Activated T-helper 9 cell treated with anti-CD3 and anti-CD28 coated beads, Interleukin-2, amount 50 U/mL, for 16 hours (primary cell): ENCODE results near the gene IL21R.
"Not testable (repeated sequence)": the region's sequence is repeated elsewhere in the genome, so short reads cannot be mapped to it uniquely, and the experiment has no call there.

Source experiments
- DNase-seq: peaks from one replicate; pipeline ENCODE4 v3.0.0-alpha.2; 2020; ENCODE audit warnings: low read depth

IL21R gene

DNA sequence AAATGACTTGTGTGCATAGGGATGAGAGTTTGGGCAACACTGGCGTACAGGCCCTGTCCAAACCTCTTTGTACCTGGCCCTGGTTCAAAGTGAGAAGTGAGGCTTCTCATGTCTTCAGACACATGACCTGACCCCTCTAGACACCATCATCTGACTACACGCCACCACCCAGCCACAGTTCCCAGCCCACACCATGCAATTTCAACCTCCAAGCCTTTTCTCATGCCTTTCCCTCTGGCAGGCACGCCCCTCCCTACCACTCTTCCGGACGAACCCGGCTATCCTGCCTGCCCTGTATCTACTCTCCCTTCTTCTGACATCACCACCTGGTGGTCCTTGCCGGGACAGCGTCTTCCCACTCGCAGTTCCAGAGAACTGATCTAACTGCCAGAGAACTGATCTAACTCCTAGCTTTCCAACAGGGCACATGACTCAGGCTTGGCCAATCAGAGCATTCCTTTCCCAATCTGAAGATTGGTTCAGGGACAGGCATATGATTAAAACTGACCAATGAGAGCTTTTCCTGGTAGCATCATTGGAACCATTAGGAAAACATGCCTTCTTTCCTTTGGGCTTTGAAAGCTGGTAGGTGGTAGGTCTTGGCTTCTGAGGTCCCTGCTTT, 27.1 kb upstream of the IL21R start:
- DNase-seq: no peak

DNA sequence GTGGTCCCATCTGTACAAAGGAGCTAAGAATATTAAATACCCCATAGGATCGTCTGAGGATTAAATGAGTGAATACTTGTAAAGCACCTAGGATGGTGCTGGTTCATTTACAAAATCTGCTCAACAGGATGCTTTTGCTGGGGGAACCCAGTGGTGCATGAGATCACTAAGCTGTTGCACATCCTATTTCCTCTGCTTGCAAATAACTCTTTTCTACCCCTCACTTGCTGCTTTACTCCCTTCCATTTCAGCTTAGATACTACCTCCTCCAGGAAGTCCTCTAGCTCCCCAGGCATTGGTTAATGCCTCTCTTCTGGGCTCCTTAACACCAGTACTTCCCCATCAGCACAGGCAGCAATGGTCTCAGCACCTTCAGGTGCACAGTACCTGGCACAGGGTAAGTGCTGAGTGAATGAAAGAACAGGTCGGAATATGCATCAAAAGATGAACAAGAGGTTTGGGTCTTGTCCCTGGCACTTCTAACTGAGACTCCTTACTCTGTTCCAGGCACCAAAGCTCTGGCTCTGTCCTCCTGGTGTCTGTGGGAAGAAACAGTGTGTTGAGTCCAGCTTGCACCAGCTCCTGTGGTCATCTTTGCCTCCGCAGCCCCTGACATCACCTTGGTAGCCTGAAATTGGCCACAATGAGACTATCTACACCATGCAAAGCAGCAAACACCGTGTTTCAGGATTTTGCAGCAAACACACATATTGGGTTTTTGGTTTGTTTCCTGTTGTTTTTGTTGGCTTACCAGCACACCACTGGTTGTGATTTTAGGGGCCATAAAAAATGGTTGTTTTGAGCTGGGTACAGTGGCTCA, 24.1 kb upstream of the IL21R start:
- no peak for DNase-seq

DNA sequence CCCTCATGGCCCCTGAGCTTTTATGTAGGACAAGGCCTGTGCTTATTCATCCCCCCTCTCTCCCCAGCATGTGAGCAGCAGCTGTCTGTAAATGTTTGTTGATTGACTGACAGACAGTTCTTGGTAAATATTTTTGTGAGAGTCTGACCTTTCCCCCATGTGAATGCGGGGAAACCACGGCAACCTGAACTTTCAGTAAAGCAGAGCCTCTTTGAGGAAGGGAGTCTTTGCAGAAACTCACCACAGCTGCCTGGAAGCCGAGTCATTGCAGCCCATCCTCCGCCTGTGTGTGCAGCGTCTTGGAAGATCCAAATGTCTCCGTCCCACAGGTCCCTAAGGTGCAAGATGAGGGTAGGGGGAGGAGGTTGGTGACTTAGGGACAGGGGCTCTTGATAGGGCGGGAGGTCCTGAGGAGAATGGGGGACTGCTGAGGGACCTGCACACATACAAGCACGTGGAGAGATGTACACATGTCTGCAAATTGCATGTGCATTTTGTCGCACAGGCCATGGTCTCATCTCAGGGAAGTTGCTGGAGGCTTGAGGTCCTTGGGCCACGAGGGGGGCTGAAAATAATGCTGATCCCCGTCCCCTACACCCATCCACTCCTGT, 23.0 kb upstream of the IL21R start:
- DNase-seq: no peak

DNA sequence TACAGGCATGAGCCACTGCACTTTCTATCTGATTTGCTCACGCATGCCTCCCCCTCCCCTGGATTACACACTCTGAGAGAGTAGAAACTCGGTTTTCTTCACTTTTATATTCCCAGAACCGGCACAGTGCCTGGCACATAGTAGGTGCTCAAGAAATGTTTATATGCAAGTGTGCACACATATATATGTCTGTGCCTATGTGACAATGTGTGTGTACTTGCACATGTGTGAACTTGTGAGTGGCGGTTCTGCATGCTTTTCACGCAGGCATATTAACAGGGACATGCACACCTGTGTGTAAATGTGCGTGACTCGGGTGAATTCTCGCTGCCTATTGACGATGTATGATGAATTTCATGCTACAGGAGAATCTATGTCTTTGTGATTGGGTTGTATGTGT, 22.1 kb upstream of the IL21R start:
- DNase-seq: no peak

DNA sequence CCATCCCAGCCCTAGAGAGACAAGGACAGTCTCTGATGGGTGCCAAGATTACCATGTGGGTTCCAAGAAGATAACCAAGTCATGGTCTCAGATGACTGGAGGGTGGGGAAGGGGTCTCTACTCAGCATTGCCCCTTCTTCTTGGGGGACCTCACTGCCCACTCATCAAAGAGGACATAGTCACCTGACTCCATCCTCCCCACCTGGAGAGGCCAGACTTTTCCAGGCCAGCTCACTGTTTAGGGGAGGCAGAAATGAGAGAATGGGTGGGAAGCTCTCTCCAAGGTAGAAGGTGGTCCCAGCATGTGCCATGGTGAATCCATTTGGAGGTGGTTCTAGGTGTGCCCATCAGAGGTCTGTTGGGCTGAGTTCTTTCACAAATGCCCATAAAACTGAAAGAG, 20.7 kb upstream of the IL21R start:
- DNase-seq: no peak

DNA sequence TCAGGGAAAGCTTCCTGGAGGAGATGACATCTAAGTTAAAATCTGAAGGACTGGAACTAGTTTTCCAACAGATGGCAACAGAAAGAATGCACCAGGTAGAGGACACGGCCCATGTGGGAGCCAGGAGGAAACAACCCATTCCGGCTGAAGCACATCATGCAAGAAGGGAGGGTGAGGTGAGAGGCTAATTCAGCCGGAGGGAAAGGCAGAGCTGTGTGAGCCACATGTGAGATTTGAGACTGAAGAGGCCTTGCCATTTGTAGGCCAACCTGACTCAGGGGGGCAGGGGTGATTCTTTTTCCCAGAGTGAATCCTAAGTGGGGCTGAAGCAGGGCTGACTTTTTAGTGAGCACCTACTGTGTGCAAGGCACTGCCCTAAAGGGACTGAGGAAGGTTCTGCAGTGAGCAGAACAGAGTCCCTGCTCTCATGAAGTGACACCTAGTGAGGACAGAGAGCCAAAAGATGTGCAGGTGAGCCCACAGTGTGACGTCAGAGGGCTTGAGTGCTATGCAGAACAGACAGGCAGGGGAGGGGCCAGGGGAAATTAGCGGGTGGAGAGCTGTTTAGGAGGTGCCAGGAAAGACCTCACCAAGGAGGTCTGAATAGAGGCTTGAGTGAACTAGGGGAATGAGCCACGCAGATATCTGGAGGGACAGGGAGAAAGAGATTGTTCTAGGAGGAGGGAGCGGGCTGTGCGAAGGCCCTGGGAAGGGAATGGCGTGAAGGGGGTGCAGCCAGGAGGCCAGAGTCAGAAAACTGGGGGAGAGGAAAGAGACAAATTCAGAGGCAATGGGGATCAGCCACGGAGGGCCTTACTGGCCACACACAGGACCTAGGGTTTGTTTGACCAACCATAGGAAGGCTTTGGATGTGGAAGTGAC, 19.8 kb upstream of the IL21R start:
- DNase-seq: no peak

DNA sequence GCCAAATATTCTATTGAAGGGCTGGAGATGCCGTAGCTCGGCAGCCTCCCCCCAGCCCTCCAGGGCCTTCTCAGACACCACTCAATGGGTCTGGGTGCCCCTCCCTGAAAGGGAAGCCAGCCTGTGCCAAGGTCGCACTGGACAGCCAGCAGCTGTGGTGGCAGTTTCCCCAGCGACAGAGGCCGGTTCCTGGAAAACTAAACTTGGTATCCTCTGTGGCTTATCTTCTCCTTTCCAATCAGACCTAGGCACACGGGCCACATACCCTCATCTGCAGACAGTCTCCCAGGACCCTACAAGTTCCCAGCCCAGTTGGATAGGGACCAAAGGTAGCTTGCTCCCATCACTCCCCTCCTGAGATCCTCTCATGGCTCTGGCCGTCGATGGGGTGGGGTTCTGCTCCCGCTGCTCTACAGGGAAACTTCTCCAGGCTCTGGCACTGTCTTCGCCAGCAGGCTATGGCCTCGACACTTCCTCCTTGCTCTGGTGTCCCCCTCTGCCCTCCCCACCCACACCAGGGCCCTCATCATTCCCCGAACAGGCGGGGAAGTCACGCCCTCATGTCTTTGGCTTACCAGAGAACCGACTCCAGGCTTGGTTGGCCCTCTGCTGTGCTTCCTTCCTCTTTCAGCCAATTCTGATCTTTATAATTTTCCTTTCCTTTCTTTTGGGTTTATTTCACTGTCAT, 18.3 kb upstream of the IL21R start:
- no peak for DNase-seq

DNA sequence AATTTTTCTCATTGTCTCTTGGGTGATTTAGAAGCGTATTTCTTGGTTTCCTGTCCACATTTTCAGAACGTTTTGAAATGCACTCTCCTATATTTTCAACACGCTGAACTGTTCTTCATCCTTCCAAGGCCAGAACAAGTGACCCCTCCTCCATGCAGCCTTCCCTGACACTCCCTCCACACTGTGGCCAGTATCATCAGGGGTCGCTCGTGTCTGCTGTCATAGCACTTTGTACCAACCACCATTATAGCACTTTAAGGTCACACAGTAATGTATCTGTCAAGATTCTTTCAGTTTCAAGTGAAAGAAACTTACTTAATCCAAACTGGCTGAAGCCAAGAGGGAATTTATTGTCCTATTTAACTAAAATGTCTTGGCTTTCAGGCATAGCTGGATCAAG, 17.5 kb upstream of the IL21R start:
- DNase-seq: no peak

DNA sequence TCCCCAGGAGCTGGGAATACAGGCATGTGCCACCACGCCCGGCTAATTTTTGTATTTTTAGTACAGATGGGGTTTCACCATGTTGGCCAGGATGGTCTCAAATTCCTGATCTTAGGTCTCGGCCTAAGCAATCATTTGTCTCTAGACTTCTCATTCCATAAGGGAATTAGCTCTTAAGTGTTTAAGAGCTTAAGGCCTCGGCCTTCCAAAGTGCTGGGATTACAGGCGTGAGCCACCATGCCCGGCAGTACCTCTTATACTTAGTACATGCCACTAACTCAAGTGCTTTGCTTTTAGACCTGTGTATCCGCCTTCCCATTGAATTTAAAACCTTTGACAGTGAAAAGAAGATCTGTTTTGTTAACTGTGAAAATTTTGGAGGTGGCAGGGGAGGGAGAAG, 16.6 kb upstream of the IL21R start:
- no peak for DNase-seq

DNA sequence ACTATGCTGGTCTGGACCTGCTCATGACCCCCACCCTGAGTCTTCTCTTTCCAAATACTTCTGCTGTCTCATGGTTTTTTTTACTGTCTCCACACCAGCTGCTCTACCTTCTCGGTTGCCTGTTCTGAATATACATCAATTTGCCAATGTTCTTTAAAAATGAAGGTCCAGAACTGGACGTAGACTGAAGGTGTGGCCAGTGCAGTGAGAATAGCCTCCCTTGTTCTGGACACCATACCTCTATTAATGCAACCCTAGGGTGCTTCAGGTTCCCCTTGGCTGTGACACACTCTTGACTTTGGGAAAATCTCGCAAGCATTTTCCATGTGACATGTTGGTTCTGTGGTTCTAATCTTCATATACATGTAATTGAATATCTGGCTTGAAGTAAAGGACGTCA, 15.3 kb upstream of the IL21R start:
- no peak for DNase-seq

DNA sequence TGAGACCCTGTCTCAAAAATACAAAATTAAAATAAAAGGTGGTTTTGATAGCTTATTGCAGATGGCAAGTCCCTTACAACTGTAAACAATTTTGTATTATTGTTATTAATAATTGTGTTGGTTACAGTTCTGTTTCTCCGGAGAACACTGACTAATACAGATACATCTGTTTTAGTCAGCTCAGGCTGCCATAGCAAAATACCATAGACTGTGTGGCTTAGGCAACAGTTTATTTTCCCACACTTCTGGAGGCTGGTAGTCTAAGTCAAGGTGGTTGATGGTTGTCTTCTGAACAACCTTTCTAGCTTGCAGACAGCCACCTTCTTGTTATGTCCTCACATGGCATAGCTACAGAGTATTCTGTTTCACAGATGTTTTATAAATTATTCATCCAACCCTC, 14.2 kb upstream of the IL21R start:
- no peak for DNase-seq

DNA sequence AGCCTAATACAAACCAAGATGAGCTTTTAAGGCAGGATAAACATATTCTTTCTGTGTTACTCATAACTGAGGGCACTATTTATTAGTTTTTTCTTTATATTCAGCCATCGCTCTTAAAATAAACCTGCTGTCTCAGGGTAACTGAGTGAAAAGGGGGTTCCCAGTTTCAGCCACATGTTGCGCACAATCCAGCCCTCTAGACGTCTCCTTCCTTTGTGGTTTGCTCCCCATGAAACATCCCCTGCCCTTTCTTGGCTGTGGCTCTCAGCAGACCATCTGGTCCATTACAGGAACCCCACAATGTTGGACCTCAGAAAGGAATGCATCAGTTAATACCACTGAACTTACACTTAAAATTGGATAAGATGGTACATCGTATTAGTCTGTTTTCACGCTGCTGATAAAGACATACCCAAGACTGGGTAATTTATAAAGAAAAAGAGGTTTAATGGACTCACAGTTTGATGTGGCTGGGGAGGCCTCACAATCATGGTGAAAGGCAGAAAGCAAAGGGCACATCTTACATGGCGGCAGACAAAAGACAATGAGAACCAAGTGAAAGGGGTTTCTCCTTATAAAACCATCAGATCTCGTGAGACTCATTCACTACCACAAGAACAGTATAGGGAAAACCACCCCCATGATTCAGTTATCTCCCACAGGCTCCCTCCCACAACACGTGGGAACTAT, 12.6 kb upstream of the IL21R start:
- DNase-seq: no peak

DNA sequence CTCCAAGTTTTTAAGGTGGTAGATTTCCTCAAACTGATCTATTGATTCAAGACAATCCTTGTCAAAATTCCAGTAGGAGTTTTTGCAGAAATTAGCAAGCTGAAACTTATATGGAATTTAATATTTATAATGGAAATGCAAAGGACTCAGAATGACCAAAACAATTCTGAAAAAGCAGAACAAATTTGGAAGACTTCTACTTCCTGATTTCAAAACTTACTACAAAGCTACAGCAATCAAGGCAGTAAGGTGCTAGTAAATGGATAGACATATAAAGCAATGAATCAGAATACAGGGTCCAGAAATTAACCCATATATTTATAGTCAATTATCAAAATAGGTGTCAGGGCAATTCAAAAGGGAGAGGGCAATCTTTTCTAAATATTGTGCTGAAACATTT, 11.8 kb upstream of the IL21R start:
- DNase-seq: no peak

DNA sequence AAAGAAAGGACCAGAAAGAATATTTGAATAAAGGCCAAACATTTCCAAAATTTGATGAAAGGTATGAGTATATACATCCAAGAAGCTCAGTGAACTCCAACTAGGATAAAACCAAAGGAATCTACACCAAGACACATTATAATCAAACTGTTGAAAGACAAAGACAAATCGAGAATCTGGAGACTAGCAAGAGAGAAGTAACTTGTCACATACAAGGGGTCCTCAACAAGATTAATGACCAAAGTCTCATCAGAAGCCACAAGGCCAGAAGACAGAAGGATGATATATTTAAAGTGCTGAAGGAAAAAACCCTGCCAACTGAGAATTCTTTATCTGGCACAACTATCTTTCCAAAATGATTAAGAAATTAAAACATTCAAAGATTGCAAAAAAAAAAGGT, 9.3 kb upstream of the IL21R start:
- no peak for DNase-seq

DNA sequence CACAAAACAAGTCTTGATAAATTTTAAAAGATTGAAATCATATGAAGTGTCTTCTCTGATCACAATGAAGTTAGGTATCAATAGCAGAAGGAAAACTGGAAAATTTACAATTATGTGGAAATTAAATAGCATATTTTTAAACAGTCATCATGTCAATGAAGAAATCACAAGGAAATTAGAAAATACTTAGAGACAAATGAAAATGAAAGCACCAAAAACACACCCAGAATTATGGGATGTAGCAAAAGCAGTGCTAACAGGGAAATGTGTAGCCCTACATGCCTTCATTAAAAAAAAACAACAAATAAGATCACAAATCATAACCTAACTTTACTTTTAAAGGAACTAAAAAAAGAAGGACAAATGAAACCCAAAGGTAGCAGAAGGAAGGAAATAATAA, 7.5 kb upstream of the IL21R start:
- no peak for DNase-seq

DNA sequence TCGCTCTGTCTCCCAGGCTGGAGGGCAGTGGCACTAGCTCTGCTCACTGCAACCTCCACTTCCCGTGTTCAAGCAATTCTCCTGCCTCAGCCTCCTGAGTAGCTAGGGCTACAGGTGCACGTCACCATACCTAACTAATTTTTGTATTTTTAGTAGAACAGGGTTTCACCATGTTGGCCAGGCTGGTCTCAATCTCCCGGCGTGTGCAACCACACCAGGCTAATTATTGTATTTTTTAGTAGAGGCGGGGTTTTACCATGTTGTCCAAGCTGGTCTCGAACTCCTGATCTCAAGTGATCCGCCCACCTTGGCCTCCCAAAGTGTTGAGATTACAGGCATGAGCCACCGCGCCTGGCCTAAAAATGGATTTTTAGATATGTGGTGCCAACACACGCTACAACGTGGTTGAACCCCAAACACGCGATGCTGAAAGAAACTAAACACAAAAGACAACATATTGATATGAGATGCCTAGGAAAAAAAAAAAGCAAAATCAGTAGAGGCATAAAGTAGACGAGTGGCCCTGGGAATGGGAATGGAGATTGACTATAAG, 3.6 kb upstream of the IL21R start:
- not testable (repeated sequence) for DNase-seq

DNA sequence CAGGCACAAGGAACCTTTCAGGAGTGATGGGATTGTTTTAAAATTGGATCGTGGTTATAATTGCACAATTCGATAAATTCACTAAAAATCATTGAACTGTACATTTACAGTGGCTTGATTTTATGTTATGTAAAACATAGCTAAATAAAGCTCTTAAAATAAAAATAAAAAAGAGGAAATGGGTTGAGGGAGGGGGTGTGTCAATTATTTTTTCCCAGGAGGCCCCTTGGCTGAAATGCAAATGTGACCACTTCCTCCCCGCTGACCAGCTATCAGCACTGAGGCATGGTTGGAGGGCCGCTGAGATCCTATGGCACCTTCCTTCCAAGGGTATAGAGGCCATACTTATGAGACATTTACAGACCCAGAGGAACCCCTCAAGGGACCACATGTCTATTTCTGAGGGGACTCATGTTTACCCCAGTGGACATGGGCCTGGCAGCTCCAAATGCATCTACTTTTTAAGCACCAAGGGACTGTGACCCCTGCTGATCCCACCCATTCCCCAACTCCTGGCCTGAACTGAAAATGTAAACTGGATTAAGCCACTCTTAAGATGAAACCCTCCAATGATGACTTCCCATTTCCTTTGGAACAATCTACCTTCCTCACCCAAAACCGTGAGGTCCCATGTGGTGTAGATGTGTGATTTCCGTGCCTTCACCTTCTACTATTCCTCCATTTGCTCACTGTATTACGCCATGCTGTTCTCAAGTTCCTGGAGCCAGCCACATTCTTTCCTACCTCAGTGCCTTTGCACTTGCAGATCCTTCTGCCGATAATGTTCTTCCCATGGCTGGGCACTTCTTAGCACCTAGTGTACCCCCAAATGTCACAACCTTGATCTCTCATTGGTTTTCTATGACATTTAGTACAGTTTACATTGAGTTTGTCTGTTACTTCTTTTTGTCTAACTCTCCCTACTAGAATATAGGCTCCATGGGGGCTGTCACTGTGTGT, 2.8 kb upstream of the IL21R start:
- DNase-seq: no peak

DNA sequence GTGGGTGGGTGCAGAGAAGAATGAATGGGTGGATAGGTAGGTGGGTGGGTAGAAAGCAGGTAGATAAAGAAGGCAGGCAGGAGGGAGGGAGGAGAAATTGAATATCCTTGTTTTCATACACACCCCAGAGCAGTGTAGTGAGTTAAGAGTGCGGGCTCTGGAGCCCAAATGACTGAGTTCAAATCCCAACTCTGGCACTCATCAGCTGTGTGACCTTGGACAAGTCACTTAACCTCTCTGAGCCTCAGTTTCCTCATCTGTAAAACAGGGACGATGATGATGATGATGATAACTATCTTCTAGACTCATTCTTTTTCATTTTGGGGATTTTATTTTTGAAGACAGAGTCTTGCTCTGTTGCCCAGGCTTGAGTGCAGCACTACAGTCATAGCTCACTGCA, 2.0 kb upstream of the IL21R start:
- DNase-seq: no peak

DNA sequence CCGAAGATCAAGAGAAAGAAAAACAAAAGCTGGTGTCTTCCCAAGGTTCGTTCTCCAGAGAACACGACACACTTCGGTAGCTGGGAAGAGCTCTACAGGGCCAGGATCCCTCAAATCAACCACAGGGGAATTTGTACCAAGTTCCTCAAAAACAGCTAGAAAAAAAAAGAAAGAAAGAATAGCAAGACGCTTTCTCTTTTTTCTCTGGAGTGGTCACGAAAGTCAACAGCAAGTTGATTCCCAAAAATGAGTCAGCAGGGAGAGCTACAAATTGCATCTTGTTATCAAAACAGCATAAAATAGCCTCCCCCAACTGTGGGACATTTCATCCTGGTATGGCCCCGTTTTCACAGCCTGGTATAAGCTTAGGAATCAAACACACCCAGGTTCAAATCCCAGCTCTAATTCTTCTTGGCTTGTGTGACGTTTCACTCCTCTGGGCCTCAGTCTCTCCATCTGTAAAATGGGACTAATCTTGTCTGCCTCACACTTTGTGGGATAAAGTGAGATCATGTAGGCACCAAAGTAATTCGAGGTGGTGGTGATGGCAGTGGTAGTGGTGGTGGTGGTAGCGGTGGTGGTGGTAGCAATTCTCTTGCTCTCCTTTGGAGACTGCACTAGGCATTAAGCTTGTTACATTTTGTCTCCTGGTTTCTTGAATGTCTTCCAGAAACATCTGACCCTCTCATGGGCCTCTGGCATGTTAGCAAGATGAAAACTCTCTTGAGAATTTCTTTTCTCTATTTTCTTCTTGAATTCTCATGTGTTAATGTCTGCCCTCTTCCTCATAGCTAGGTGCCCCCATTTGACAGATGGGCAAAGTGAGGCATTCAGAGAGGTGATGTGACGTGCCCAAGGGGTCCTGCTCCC, 988 bp upstream of the IL21R start:
- no peak for DNase-seq
